ENCODE data around the gene CRKL. TPM values are rescaled to one million over a fixed set of nuclear protein-coding genes. Genes with fewer than 3 reads are reported as not detected.

CRKL gene
- total and polyA plus RNA-seq, 2 of the 4 experiments (the other 2 are of a cell fraction), result 20.6 to 35.5 TPM

DNA sequence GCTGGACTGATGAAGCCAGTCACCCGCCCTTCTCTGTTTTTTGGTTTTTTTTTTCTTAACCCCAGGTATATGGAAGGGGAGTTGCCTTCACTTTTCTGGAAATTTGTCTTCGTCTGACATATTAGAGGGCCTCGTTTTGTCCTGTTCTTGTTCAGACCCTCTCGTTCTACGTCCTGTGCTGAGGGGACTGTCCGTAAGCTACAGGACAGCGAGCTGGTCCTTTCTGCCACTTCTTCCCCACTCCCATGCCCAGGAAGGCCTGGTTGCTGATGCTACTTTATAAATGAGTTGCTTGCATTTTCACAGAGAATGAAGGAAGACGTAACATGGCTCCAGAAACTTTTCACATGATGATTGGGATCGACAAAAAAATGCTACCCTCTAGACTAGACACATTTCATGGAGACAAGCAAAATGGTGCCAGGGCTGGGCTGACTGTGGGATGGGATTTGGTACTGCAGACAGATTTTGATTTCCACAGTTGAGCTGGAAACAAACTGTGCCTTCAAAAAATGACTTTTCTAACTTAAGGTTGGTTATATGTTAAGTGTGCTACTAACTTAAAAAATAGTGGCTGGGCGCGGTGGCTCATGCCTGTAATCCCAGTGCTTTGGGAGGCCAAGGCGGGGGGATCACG is 27.2 kb upstream of the CRKL start:
- Histone ChIP-seq H3K9ac (ENCODE audit: low read depth, low read length) (no peak overlapping the region), H2AK9ac (replicated peaks; ENCODE audit: low read depth, low read length, poor library complexity) (no peak overlapping the region), H3K36me3 (ENCODE audit: control insufficient read depth, insufficient read depth, low read length) (peaks cover 16% of the 10 kb centered on the region), H3K56ac (ENCODE audit: extremely low read depth, insufficient read depth, low read length) (no peak overlapping the region), H4K91ac (ENCODE audit: insufficient read depth, low read depth, low read length) (no peak overlapping the region), H3K4ac (ENCODE audit: low read depth, low read length) (no peak overlapping the region), H2AFZ (replicated peaks; ENCODE audit: low read length, poor library complexity) (no peak overlapping the region), H3K4me1 (ENCODE audit: control insufficient read depth, insufficient read depth, low read length) (peaks cover 5% of the 10 kb centered on the region), H3K9me1 (ENCODE audit: insufficient read depth, low read length) (no peaks in the 10 kb centered on the region; the same call in 1 of the 2 replicates), H3K18ac (ENCODE audit: low read depth, low read length) (no peak overlapping the region), H3K9me3 (ENCODE audit: control insufficient read depth, insufficient read depth, low read length) (no peaks in the 10 kb centered on the region), H3K4me3 (ENCODE audit: insufficient read depth, low read depth, low read length) (no peak overlapping the region), H3K14ac (replicated peaks; ENCODE audit: low read depth, low read length) (no peak overlapping the region), H2AK5ac (ENCODE audit: low read depth, low read length) (no peak overlapping the region), H2BK20ac (ENCODE audit: low read depth, low read length) (no peak overlapping the region), H3K27ac (ENCODE audit: insufficient read depth, low read length) (no peak overlapping the region), H4K8ac (ENCODE audit: low read depth in 2 of 2, low read length in 2 of 2) (no peak overlapping the region), H2BK120ac (ENCODE audit: low read depth, low read length) (no peak overlapping the region), H3K27me3 (ENCODE audit: control insufficient read depth, insufficient read depth, low read length) (no peaks in the 10 kb centered on the region), H4K5ac (ENCODE audit: low read depth, low read length) (no peak overlapping the region), H3K23ac (ENCODE audit: low read depth, low read length) (no peak overlapping the region), H4K20me1 (ENCODE audit: insufficient read depth, low read length) (peaks cover 8% of the 10 kb centered on the region), H3K4me2 (ENCODE audit: low read depth, low read length) (no peak overlapping the region), H3K79me1 (ENCODE audit: low read depth in 1 of 2, low read length in 2 of 2) (no peaks in the 10 kb centered on the region), H2BK5ac (ENCODE audit: low read depth, low read length, poor library complexity, severe bottlenecking) (no peak overlapping the region), H2BK15ac (ENCODE audit: low read depth, low read length) (no peak overlapping the region)
- 94% methylated on average over 3 of the region's 13 CpGs; no CpG with 5 or more reads in 1 of the 2 experiments for WGBS, 2 experiments (ENCODE audit: extremely low coverage in 2 of 2, insufficient read length in 1 of 2)
- TF ChIP-seq CHD1 (IDR thresholded peaks at IDR 0.05; ENCODE audit: low read depth, low read length) (no peak), MAZ (IDR thresholded peaks at IDR 0.05; ENCODE audit: borderline replicate concordance, low read depth, low read length) (no peak), NFE2L2 (IDR thresholded peaks at IDR 0.05; ENCODE audit: low read depth, low read length) (no peak), POLR2A (IDR thresholded peaks at IDR 0.05; ENCODE audit: low read depth, low read length) (no peak), BHLHE40 (IDR thresholded peaks at IDR 0.05; ENCODE audit: low read depth, low read length) (no peak), RCOR1 (IDR thresholded peaks at IDR 0.05; ENCODE audit: insufficient replicate concordance, low read length) (no peak), CEBPB (IDR thresholded peaks at IDR 0.05; ENCODE audit: low read depth, low read length) (no peak), SMC3 (IDR thresholded peaks at IDR 0.05; ENCODE audit: low read depth, low read length) (no peak), RAD21 (IDR thresholded peaks at IDR 0.05; ENCODE audit: low read length) (no peak), MAFK (IDR thresholded peaks at IDR 0.05; ENCODE audit: low read depth, low read length) (no peak), MXI1 (IDR thresholded peaks at IDR 0.05; ENCODE audit: borderline replicate concordance, low read depth, low read length) (no peak), RFX5 (IDR thresholded peaks at IDR 0.05; ENCODE audit: low read depth, low read length) (no peak), FOS (IDR thresholded peaks at IDR 0.05; ENCODE audit: low read depth, low read length) (no peak)
- TF ChIP-seq, protein P1, sequence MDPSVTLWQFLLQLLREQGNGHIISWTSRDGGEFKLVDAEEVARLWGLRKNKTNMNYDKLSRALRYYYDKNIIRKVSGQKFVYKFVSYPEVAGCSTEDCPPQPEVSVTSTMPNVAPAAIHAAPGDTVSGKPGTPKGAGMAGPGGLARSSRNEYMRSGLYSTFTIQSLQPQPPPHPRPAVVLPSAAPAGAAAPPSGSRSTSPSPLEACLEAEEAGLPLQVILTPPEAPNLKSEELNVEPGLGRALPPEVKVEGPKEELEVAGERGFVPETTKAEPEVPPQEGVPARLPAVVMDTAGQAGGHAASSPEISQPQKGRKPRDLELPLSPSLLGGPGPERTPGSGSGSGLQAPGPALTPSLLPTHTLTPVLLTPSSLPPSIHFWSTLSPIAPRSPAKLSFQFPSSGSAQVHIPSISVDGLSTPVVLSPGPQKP (IDR thresholded peaks at IDR 0.05; ENCODE audit: borderline replicate concordance, low read depth, low read length), result no peak
- TF ChIP-seq, protein P2, sequence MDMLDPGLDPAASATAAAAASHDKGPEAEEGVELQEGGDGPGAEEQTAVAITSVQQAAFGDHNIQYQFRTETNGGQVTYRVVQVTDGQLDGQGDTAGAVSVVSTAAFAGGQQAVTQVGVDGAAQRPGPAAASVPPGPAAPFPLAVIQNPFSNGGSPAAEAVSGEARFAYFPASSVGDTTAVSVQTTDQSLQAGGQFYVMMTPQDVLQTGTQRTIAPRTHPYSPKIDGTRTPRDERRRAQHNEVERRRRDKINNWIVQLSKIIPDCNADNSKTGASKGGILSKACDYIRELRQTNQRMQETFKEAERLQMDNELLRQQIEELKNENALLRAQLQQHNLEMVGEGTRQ (IDR thresholded peaks at IDR 0.05; ENCODE audit: low read depth, low read length), result no peak
- TF ChIP-seq, protein P3, sequence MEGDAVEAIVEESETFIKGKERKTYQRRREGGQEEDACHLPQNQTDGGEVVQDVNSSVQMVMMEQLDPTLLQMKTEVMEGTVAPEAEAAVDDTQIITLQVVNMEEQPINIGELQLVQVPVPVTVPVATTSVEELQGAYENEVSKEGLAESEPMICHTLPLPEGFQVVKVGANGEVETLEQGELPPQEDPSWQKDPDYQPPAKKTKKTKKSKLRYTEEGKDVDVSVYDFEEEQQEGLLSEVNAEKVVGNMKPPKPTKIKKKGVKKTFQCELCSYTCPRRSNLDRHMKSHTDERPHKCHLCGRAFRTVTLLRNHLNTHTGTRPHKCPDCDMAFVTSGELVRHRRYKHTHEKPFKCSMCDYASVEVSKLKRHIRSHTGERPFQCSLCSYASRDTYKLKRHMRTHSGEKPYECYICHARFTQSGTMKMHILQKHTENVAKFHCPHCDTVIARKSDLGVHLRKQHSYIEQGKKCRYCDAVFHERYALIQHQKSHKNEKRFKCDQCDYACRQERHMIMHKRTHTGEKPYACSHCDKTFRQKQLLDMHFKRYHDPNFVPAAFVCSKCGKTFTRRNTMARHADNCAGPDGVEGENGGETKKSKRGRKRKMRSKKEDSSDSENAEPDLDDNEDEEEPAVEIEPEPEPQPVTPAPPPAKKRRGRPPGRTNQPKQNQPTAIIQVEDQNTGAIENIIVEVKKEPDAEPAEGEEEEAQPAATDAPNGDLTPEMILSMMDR (conservative IDR thresholded peaks at IDR 0.05; ENCODE audit: low read depth, low read length), result no peak
- dilution Hi-C loops (cut with HindIII; ENCODE audit: low sequenced_read_pairs, unreplicated experiment), result no loop called here
- DNase-seq, result no peak
- ChIA-PET POLR2A (ENCODE audit: unreplicated experiment) (no interaction called here), CTCF (no interaction called here)
- no TSS peak for BruUV-seq (replicated peaks)
- ATAC-seq (ENCODE audit: low read depth), result no peak
- in situ Hi-C loops (cut with MboI; ENCODE audit: low sequenced_read_pairs), result no loop called here
- intact Hi-C loops (cut with micrococcal nuclease), result loop anchor here (10.0 kb wide), 1 partner anchor 65 kb away; no protein-coding TSS in a partner anchor

All from IMR-90 (cell line).